Measurements from ENCODE around the gene SSBP3.

GRCh38 chr1:54273092-54273794 lies 133.0 kb downstream of the SSBP3 start:
- TF ChIP-seq CTCF (IDR thresholded peaks at IDR 0.05) (no peak), ELF4 (CRISPR knock-in tag; IDR thresholded peaks at IDR 0.05; ENCODE audit: low read depth) (no peak), E2F4 (CRISPR knock-in tag; IDR thresholded peaks at IDR 0.05; ENCODE audit: borderline replicate concordance, low read depth) (no peak)

Data from WTC11 (cell line).